Measurements from ENCODE around the gene OR2T6.
"Not testable (repeated sequence)": the region's sequence is repeated elsewhere in the genome, so short reads cannot be mapped to it uniquely, and the experiment has no call there.

The OR2T6 gene

GRCh38 chr1:248433811-248434415, 58.4 kb downstream of the OR2T6 start:
- DNase-seq (ENCODE audit: low spot score), result not testable (repeated sequence)

DNA sequence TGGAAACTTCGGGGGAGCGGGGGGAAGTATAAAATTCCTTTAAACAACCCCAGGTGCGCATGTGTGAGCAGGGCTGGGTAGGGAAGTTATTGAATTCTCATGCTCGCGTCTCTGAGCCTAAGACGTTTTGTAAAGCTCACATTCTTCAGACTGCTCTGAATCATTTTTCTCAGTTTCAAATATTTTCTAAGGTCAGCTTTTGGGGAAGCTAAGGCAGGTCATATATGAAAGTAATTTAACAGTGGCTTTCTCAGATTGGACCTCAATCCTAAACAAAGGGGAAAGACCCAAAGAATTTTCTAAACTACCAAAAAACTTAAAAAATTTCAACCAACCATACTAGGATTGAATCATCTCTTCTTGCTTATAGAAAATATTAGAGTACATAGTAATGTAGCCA, 59.4 kb downstream of the OR2T6 start:
- DNase-seq (ENCODE audit: low spot score), result not testable (repeated sequence)

GRCh38 chr1:248436303-248436702, 60.8 kb downstream of the OR2T6 start:
- DNase-seq (ENCODE audit: low spot score), result not testable (repeated sequence)

GRCh38 chr1:248438668-248439067, 63.1 kb downstream of the OR2T6 start:
- DNase-seq (ENCODE audit: low spot score), result not testable (repeated sequence)

DNA sequence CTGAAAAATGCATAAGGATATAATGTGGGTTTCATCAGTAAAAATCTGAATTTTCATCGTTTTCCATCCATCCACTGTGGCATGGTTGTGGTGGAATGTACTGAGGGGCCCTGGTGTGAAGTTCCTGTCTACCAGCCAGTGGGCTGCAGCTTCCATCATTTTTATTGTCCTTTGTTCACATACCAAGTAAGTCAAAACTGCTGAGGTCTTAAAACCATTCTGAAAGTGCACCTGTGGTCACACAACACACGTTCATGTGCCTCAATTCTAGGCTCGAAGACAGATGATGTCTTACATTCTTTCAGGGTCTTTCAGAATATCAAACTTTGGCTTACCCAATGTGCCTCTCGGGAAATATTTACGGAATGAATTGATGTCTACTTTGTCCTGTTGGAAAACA, 63.7 kb downstream of the OR2T6 start:
- not testable (repeated sequence) for DNase-seq (ENCODE audit: low spot score)
